Stimulated activated CD4-positive, alpha-beta T cell treated with anti-CD3 and anti-CD28 coated beads, Interleukin-12 subunit alpha, Interleukin-12 subunit beta, amount 100 ng/mL, for 24 hours (primary cell): ENCODE results near the gene LYVE1.

Experiments used
- DNase-seq, 2 experiments: peaks; one replicate each; pipeline ENCODE4 v3.0.0-alpha.2; 2020; ENCODE audit warnings: low read depth in 2 of 2

The LYVE1 gene

GRCh38 chr11:10591741-10592140, 23.3 kb upstream of the LYVE1 start:
- no peak for DNase-seq

DNA sequence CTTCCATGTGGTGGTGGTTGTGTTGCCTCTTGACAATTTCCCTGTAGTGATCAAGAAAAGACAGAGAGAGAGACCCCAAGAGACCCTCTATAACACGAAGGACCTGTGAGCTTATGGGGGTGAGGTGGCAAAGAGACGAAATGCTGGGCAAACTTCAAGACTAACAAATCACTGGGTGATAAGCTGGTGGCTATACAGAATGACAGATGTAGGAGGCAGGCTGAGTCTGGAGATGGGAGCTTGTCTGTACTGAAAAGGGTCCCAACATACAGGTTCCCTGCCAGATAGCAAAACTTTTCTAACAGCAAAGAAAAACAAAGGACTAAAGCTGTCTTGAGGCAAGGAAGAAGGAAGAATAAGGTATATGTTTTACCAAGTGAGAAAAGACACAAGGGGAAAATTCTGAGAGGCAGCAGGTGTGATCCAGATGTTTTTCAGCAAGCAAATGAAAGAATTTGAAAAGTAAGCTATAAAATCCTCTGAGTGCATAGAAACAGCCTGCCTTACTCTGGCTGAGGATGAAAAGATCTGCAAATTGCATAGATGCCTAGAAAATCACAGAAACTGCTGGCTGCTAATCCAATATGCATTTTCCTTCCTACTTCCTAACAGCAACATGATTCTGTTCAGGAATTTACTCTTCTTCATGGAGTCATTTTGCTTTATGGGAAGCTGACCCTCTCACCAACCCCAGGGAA, 21.9 kb upstream of the LYVE1 start:
- DNase-seq: no peak

DNA sequence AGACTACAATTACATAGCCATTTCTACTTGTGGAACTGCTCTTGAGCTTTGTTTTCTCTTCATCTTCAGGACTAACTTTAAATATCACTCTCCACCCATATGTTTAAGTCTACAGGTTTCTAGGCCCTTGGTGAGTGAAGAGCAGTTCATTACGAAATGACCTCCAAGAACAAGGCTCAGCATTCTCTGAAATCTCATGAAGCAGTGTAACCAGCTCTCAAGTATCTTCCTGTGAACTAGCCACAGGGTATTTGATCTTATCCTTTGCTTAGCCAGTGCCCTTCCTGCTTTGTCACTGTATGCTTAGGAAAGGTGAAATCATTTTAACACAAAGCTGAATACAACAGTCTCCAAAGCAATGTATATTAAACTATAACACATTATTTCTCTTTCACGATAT, 20.4 kb upstream of the LYVE1 start:
- DNase-seq: no peak

- DNase-seq: no peak
Measured at GRCh38 chr11:10587995-10588394, 19.5 kb upstream of the LYVE1 start.

GRCh38 chr11:10587388-10587787, 18.9 kb upstream of the LYVE1 start:
- no peak for DNase-seq

DNA sequence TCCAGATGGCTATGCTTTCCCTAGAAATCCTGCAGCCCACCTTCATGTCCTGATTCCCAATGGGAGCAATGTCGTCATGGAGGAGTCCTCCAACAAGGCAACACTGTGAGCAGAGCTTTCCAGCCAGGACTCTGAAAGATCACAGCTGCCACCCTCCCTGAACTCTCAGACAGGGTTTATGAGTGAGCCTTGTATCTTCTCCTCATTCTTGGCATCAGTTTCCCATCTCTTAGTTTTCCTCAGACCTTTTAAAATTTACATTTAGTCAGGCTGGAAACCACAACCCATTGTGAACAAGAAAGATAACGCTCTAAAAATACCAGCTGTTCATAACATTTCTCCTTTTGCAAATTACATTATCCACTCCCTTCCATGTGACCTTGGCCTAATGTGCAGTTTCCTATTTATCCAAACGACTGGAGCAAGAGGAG, 15.6 kb upstream of the LYVE1 start:
- no peak for DNase-seq

GRCh38 chr11:10581481-10582019, 13.1 kb upstream of the LYVE1 start:
- no peak for DNase-seq

DNA sequence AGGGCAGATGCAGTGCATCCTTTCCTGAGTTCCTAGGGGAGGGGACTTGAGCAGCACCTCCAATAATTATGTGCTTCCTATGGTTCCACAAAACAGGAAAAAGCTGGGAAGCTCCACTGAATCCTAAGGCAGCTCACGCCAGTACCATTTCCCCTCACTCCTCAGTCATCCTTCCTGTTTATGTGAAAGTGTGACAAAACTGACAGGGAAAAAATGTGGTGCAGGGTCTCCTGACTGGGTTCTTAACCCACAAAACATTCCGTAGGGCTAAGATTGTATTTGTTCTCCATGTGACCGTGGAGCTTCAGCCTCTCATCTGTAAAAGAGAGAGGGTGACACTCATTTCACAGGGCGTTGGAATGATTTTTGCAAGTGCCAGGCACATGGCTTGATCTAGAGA, 12.2 kb upstream of the LYVE1 start:
- no peak for DNase-seq

DNA sequence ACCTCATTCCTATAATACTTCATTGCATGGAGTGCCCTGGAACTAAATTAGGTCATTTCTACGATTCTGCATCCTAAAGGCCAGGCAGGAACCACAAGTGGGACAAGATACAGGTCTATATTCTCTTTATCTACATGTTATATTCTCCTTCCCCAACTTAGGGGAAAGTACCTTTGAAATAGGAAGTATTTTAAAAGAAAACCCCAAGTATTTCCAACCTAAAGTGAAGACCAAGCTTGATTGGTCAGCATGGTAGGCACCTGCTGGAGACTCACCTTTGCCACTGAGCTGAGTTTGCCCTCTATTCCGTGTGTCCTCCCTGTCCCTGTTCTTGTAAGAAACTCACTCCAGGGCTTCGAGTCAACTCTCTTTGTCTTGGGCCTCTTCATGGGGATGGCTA, 11.2 kb upstream of the LYVE1 start:
- no peak for DNase-seq

DNA sequence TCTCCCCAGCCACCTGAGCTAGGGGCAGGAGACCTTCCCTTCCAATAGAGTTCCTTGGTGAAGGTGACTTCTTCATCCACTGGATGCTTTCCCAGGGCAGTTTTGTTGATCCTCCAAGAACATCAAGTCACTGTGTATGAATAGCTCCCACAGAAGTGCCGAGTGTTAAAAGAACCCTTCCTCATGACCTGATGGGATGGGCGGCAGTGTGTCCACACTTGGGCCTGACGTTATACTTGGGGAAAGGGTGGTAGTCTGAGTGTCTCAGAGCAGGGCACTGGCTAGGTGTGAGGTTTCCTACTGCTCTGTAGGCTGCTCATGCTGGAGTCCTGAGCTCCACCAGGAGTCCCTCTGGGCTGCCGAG, 7.6 kb upstream of the LYVE1 start:
- DNase-seq: no peak

GRCh38 chr11:10575346-10576034, 7.0 kb upstream of the LYVE1 start:
- DNase-seq: no peak

GRCh38 chr11:10573556-10573955, 5.1 kb upstream of the LYVE1 start:
- no peak for DNase-seq

GRCh38 chr11:10573028-10573427, 4.6 kb upstream of the LYVE1 start:
- DNase-seq: no peak

GRCh38 chr11:10572533-10572932, 4.1 kb upstream of the LYVE1 start:
- DNase-seq: no peak

DNA sequence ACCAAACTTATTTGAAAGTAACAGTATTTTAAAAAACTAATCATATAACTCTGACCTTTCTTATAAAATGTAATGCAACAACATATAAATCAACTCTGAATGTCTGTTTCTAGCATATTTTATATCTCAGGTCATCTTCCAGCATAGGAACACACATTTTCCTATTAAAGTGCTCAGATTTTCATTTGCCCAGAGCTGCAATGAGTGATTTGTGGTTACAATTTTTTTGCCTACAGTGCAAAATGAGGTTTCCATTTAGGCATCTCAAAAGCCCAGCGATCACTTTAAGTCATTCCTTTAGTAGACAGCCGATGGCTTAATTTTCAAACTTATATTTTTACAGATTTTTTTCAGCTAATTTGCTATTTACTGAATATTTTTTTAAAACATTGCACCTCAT, 1.0 kb downstream of the LYVE1 start:
- DNase-seq: no peak

DNA sequence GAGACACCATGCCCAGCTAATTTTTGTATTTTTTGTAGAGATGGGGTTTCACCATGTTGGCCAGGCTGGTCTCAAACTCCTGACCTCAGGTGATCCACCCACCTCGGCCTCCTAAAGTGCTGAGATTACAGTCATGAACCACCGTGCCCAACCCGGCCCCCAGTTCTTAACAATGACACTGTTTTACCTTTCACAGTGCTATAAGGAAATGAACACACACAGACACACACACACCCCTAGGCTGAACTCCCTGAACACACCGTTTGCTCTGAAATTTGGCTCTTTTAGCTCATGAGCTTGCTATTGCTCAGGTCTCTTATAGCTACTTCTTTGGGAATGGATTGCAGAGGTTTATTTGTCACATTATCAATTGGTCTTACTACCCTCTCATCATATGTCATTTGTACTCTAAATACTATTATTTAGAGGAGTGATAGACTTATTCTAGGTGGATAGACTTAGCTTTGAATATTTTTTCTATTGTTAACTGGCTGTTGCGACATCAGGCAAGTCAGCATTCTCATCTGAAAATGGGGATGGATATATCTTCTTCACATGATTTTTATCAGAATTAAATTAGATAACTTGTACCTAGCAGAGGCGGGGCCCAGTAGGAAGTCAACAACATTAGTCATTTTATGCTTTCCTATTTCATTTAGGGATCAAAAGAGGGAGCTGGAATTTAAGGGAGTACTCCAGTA, 2.1 kb downstream of the LYVE1 start:
- no peak for DNase-seq

GRCh38 chr11:10565493-10565892, 3.0 kb downstream of the LYVE1 start:
- no peak for DNase-seq

GRCh38 chr11:10564696-10565318, 3.7 kb downstream of the LYVE1 start:
- DNase-seq: no peak

DNA sequence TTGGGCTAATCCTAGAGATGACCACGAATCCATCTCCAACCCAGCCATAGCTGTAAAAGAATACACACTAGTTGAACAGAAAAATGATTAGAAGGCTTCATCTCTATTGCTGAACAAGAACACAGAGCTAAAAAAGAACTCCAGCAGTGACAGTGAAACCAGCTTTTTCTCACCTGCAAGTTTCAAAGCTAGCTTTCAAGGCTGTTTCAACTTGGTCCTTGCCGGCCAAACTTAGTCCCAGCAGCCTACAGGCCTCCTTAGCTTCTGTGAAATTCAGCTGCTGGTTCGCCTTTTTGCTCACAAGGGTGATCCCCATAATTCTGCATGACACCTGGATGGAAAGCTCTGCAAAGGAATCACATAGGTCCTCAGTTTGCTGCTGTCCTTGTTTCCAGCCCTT, 4.4 kb downstream of the LYVE1 start:
- no peak for DNase-seq

GRCh38 chr11:10561947-10562346, 6.5 kb downstream of the LYVE1 start:
- DNase-seq: no peak

DNA sequence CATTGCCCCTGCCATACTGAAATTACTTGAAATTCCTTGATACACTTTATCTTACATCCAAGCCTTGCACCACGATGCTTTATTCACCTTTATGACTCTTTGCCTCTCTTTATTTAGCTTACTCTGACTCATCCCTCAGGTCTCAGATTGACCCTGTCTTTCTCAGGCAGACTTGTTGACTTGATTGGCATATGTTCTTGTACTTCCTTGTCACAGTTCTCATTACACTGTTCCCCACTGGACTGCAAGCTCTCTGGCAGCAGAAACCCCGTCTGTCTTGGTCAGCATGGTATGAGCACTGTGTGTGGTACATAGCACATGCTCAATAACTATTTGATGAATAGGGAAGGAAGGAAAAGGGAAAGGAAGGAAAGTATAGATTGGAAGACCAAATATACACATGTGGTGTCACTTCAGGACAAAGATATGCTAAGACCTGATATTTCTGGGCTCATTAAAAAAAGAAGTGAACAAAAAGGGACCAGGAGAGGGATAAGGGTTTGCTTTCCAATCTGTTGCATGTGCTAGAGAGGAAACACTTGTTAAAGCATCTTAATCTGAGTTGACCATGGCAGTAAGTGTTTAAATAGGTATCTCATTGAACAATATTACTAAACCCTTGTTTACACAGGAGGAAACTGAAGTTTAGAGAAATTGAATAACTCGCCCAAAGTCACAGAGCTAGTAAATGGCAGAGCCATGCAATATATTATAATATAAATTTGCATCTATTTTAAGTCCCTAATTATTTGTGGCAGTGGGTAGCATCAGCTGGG, 7.2 kb downstream of the LYVE1 start:
- DNase-seq: no peak

GRCh38 chr11:10558288-10558687, 10.2 kb downstream of the LYVE1 start:
- no peak for DNase-seq
